GM18873 (cell line): ENCODE measurements around the gene GALNT16.
"Not testable (repeated sequence)": the region's sequence is repeated elsewhere in the genome, so short reads cannot be mapped to it uniquely, and the experiment has no call there.

Experiments
- ATAC-seq: cut with Tn5 transposase; IDR thresholded peaks from one replicate; pipeline ENCODE4 v1.9.1; 2021; ENCODE audit warnings: mild to moderate bottlenecking, moderate library complexity, moderate number of reproducible peaks; ENCODE audit not compliant: unreplicated experiment, low FRiP score

Gene GALNT16

DNA sequence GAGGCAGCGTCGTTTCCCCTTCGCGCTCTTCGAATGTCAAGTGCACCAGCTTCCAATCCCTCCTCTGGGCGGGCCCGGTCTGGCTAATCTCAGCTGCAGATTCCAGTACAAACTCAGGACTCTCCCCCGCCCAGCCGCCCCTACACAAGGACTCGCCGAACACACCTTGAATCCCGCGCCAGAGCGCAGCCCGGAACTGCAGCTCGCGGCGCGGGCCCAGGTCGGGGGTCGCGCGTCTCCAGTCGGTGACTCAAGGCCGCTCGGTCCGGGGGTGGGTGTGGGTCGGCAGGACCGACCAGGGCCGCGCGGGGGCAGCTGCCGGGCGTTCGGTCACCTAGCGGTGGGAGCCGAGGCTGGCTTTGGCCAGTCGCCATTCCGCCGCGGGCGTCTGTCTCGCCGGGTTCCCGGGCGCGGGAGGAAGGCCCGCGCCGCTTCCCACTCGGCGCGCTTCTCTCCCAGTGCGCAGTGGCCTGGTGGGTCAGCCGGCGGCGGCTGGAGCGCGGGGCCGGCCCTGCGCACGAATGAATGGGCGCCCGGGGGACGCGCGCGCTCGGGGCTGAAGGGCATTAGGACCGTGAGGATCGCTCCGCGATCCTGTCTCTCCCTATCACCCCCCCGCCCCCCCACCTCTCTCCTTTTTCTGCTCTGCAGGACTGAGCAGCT lies at the start of gene GALNT16:
TSS of gene GALNT16 (plus strand) at position 632 of the 663 bp plus-strand sequence. CDS start 133 bp downstream, outside the sequence.
- ATAC-seq: no peak

DNA sequence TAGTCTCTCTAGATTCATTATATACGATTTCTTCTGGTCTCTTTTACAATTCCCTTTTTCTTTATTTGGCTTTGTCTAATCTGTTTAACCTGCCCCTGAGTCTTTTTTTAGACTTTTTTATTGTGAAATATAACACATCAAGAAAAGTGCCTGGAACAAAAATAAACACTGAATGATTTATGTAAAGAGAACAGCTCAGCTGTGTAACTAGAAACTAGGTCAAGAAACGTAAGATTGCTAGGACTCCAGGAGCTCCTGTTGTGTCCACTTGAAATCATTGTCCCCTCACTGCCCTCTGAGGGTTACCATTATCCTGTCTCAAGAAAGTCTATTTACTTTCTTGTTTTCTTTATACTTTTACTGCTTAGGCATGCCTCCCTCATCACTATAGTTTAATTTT lies 45.6 kb upstream of the GALNT16 start:
- ATAC-seq: no peak

GRCh38 chr14:69217663-69218062 lies 42.3 kb upstream of the GALNT16 start:
- ATAC-seq: not testable (repeated sequence)

DNA sequence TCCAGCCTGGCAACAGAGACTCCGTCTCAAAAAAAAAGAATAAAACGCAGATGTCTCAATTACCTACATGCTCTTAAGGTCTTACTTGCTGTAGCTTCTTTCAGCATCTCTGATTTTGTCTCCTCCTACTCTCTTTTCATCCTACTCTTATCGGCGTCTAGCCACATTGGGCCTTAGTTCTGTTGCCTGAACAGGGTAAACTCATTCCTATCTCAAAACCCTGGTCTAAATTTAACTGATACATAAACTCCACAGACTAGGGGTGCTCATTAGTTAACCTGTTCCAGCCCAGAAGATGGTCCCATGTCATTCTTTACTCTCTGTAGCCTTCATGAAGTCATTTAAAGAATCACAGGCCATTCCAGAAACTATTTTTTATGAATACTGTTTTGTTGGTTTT lies 35.0 kb upstream of the GALNT16 start:
- ATAC-seq: no peak

DNA sequence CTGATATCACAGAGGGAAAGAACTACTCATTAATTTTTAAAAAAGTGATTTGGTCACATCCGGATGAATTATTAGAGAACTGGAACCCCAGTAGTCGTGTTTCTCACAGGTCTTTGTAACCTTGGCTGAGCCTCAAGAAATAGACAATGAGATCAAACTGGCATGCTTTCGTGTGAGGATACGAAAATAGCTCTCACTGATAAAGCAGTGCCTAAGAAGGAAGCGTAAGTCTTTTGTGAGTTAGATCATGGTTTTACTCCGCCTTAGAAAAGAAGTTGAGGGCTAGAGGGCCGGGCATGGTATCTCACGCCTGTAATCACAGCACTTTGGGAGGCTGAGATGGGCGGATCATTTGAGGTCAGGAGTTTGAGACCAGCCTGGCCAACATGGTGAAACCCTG lies 33.8 kb upstream of the GALNT16 start:
- ATAC-seq: no peak

GRCh38 chr14:69226736-69227135 lies 33.2 kb upstream of the GALNT16 start:
- ATAC-seq: no peak

DNA sequence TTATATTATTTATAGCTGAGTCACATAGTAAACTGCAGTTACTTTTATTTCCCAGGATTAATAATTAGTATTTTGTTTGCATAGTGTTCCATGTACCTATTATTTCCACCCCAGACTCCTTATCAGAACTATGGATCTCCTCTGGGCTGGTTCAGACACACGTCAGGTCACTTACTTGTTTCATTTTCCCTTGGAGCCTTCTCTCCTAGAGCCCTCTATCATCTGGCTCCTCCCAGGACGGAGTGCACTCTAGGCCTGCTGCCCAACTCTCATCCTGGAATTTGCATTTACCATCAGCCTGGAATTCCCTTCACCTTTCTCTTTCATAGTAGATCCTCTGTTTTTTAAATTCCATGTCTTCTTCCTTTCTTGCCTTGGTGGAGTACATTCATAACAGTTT lies 28.5 kb upstream of the GALNT16 start:
- ATAC-seq: no peak

GRCh38 chr14:69232388-69232787 lies 27.6 kb upstream of the GALNT16 start:
- no peak for ATAC-seq

DNA sequence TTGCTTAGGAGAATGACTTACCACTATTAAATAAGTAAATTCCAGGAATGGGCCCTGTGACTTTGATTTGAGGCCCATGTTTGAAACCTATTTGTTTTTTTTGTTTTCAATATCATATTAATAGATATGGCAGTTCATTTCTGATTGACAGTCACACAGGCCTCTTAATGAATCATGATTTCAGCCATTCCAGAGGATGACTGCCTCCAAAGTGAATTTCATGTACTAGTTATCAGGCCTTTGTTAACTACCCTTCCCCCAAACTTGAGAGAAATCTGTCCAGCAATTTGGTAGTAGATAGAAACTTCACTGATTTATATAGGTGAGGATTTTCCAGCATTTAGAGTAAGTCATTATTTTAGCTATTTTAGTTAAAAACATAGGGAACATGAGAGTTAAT lies 25.9 kb upstream of the GALNT16 start:
- no peak for ATAC-seq

DNA sequence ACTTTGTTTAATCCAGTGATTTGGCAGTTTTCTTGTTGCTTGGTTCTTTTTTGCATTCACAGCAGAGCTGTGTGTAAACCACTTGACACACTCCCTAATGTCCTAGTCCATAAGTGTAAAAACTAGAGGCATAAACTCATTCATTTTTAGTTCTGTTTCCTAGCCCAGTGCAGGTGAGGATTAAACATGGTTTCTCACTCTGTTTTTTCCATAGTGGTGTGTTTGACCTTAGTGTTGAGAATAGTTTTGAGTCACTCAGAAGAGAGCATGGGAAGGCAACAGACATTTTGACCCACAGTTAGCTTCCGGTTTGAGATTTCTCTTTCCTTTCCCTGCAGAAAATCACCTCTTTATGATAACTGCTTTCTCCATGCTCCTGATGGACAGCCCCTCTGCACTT lies 24.2 kb upstream of the GALNT16 start:
- no peak for ATAC-seq

DNA sequence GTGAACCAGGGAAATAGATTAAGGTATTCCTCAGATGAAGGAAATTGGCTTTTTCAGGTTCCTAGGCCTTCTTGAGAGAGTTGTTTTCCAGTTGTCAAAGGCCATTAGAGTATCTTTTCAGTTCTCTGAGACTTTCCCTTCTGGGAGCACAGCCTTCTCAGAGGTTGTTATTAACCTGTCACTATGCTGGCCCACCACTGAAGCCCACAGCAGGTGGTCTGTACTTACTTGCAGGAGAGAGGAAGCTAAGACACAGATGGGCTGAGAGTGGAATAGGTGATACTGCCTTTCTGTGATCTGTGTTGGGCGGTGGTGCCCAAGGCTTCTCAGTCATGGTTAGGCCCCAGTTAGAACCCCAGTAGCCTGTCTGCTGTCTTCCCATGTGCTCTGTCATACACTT lies 22.8 kb upstream of the GALNT16 start:
- ATAC-seq: no peak

GRCh38 chr14:69237584-69237983 lies 22.4 kb upstream of the GALNT16 start:
- ATAC-seq: no peak

GRCh38 chr14:69238883-69239282 lies 21.1 kb upstream of the GALNT16 start:
- ATAC-seq: no peak

- ATAC-seq: no peak
Observed at GRCh38 chr14:69240527-69241173, 19.3 kb upstream of the GALNT16 start.

GRCh38 chr14:69241577-69241976 lies 18.4 kb upstream of the GALNT16 start:
- ATAC-seq: no peak

GRCh38 chr14:69242311-69243224 lies 17.4 kb upstream of the GALNT16 start:
- no peak for ATAC-seq

- no peak for ATAC-seq
Observed at GRCh38 chr14:69244946-69245345, 15.0 kb upstream of the GALNT16 start.

- no peak for ATAC-seq
Observed at GRCh38 chr14:69246331-69246730, 13.6 kb upstream of the GALNT16 start.

GRCh38 chr14:69247676-69248440 lies 12.1 kb upstream of the GALNT16 start:
- ATAC-seq: no peak

DNA sequence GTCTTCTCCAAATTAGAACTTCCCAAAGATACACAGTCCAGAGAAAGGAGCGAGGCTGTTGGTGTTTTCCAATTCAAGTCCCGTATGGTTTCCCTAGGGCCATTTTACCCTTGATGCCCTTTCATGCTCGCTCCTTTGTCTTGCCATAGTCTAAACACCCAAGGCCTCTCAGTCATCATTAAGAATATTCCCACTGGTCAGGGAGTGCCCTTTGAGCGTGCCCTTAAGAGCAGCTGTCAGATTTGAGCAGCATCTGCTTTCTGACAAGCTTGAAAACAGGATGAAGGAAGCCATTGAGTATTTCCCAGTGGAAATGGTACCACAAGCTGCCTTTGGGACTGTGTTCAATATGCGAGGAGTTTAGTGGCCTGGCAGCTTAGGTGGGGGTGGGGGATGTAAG lies 10.4 kb upstream of the GALNT16 start:
- ATAC-seq: no peak

DNA sequence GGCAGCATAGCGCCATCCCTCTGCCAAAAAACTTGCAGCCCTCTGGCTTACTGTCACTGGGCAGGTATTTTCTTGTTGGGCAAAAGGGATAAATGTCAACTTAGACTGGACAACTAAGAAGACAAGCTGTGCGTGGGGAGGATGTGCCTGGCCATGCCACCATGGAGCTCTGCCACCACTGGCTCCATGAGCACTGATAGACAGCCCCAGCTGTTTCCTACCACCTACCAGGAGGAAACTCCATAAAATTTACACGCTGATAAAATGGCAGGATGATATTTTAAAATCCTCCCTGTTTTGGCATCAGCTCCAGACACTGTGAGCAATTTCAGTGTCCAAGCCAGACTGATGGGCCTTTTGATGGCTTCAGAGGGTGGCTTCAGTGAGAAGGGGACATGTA lies 7.1 kb upstream of the GALNT16 start:
- ATAC-seq: no peak
